Activated B cell treated with CpG ODN at 0.5 μM for 24 hours (primary cell): ENCODE measurements around the gene NTF3. TPM values are rescaled to one million over a fixed set of nuclear protein-coding genes. Genes with fewer than 3 reads are reported as not detected.

ENCODE experiments used
- ATAC-seq: fragments of 200-7000 bp; cut with Tn5 transposase; one replicate; pipeline ENCODE4 v1.10.0; 2021; ENCODE audit warnings: low read depth, mild to moderate bottlenecking, moderate library complexity
- CTCF ChIA-PET: fragments of 350-600 bp; sonication (Branson Sonifier 250); formaldehyde crosslinking; loops from one replicate; lab custom pipeline; 2021; ENCODE audit warnings: antibody characterized with exemption; lab: Charles Lee
- POLR2A ChIA-PET: fragments of 350-600 bp; sonication (Branson Sonifier 250); formaldehyde crosslinking; loops from one replicate; lab custom pipeline; 2021; ENCODE audit warnings: antibody characterized with exemption; lab: Charles Lee
- DNase-seq: peaks from one replicate; pipeline ENCODE4 v3.0.0; 2022
- H3K27ac Mint-ChIP-seq: one replicate; pipeline ENCODE4 v1.8.0; 2020; ENCODE audit warnings: mixed read lengths
- H3K27me3 Mint-ChIP-seq: one replicate; pipeline ENCODE4 v1.8.0; 2021; ENCODE audit warnings: mixed read lengths
- H3K36me3 Mint-ChIP-seq: one replicate; pipeline ENCODE4 v1.8.0; 2021; ENCODE audit warnings: low read depth, mixed read lengths
- H3K4me1 Mint-ChIP-seq: one replicate; pipeline ENCODE4 v1.8.0; 2021; ENCODE audit warnings: mixed read lengths
- H3K4me3 Mint-ChIP-seq: one replicate; pipeline ENCODE4 v1.8.0; 2020; ENCODE audit warnings: mild to moderate bottlenecking, mixed read lengths
- H3K9me3 Mint-ChIP-seq: one replicate; pipeline ENCODE4 v1.8.0; 2020; ENCODE audit warnings: mixed read lengths
- intact Hi-C: fragments of 100-400 bp; cut with micrococcal nuclease; formaldehyde crosslinking; loops from one replicate; pipeline ENCODE4 v1.15.1; 2024
- total RNA-seq: library from RNA; stranded (reverse); gene quantifications from 2 replicates; pipeline ENCODE4 v1.2.3, GENCODE V29; 2022
- TF ChIP-seq, protein P1 (sequence below): fragments of 200-600 bp; IDR thresholded peaks from one replicate; pipeline ENCODE4 v1.8.0; 2022; ENCODE audit warnings: antibody characterized with exemption, mild to moderate bottlenecking

NTF3 gene
- total RNA-seq, 1 donor from 2014 or later: not detected

DNA sequence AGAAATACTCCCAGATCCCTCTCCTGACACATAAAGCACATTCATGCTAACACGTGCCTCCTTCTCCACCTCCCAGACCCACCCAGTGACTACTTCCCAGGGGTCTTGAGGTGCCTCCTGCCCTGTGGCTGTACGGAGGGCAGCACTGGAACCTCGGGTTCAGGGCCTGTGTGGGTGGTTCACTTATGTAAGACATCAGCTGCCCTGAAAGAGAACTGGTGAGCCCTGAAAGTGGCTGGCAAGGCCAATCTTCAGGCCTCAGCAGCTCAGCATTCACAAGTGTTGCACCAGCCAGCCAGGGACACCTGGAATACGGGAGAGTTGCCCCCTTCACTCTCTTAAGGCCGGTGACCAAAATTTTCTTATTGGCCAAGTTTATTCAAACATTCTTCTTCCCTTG is 38.9 kb upstream of the NTF3 start:
- TF ChIP-seq, protein P1, sequence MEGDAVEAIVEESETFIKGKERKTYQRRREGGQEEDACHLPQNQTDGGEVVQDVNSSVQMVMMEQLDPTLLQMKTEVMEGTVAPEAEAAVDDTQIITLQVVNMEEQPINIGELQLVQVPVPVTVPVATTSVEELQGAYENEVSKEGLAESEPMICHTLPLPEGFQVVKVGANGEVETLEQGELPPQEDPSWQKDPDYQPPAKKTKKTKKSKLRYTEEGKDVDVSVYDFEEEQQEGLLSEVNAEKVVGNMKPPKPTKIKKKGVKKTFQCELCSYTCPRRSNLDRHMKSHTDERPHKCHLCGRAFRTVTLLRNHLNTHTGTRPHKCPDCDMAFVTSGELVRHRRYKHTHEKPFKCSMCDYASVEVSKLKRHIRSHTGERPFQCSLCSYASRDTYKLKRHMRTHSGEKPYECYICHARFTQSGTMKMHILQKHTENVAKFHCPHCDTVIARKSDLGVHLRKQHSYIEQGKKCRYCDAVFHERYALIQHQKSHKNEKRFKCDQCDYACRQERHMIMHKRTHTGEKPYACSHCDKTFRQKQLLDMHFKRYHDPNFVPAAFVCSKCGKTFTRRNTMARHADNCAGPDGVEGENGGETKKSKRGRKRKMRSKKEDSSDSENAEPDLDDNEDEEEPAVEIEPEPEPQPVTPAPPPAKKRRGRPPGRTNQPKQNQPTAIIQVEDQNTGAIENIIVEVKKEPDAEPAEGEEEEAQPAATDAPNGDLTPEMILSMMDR: no peak
- no peaks in the 10 kb centered on the region for H3K9me3 Mint-ChIP-seq
- H3K27me3 Mint-ChIP-seq: peaks cover 14% of the 10 kb centered on the region
- H3K4me3 Mint-ChIP-seq: no peak overlapping the region
- H3K4me1 Mint-ChIP-seq: no peaks in the 10 kb centered on the region
- ATAC-seq (no peak), DNase-seq (no peak)
- ChIA-PET POLR2A (no interaction called here), CTCF (no interaction called here)
- no peak overlapping the region for H3K27ac Mint-ChIP-seq
- intact Hi-C loops: no loop called here
- no peaks in the 10 kb centered on the region for H3K36me3 Mint-ChIP-seq

DNA sequence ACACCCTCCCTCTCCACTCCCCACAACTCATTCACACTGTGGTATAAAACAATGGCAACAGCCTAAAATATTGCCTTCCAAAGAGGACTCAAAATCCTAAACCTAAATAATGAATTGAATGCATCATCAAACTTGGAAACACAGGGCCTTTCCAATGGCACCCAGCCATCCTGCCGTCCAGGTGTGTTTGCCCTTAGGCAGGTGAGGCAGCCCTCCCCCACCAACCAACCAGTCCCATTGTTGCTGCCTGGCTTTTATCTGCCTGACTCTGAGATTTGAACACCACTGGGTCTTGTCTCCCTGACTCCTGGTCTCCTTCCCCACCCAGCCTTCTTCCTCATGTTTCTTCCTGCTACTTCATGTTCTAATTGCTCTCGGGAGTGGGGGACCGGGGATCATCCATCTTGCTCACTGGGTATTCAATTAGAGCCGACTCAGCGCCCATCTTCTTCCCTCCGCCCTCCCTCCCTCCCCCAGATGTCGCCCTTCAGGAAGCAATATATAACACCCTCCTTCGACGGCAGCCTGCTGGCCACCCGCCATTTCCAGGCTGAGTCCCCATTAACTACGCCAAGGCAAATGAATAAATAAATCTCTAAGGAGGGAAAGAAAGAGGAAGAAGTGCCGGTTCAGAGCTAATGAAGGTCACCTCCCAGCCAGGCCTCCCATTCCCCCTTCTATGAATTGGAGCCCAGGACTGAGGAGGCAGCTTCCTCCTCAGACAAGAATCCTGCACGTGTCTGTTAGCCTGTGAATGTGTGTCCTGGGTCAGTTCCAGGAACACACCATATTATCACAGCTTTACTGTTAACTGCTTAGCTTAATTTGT is 36.3 kb upstream of the NTF3 start:
- peaks cover 10% of the 10 kb centered on the region for H3K27me3 Mint-ChIP-seq
- H3K27ac Mint-ChIP-seq: no peak overlapping the region
- TF ChIP-seq, protein P1: no peak
- H3K9me3 Mint-ChIP-seq: no peaks in the 10 kb centered on the region
- DNase-seq (no peak), ATAC-seq (no peak)
- ChIA-PET POLR2A (no interaction called here), CTCF (no interaction called here)
- H3K36me3 Mint-ChIP-seq: no peaks in the 10 kb centered on the region
- H3K4me1 Mint-ChIP-seq: no peaks in the 10 kb centered on the region
- intact Hi-C loops: no loop called here
- H3K4me3 Mint-ChIP-seq: no peak overlapping the region

DNA sequence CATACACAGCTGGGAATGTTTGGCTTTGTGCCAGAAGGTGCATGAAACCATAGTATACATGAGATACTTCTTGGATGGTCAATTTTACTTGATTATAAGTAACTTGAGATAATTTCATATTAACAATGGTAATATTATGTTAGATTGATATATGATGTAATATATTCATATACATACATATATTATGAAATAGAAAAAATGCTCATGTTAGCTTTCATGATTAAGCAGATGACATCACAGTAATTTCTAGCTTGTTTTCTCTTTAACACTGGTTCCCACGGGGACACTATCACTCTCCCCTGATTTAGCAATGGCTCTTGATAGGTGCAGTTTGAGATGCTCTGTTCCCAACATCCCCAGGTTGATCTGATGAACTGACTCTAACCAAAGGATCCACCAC is 35.4 kb upstream of the NTF3 start:
- ATAC-seq: no peak

DNA sequence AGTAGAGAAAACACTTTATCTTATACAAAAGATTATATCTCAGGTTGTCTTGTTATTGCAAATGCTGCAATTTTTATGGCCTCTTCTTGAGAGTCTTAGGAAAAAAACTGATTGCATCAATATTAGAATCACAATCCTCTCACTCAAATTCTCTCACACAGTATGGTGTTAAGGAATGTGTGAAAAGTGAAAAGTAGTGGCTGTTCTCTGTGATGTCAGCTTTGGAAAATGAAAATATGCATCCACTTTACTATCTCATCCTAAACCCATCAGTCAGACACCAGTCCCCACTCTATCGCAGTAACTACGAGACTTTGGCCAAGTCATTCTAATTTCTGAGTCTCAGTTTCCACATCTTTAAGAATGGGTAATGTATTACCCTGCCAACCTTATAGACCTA is 32.6 kb upstream of the NTF3 start:
- intact Hi-C loops: no loop called here
- H3K4me1 Mint-ChIP-seq: no peaks in the 10 kb centered on the region
- CTCF ChIA-PET: no interaction called here
- no peak overlapping the region for H3K27ac Mint-ChIP-seq
- no peaks in the 10 kb centered on the region for H3K9me3 Mint-ChIP-seq
- no peak overlapping the region for H3K4me3 Mint-ChIP-seq
- peaks cover 12% of the 10 kb centered on the region for H3K27me3 Mint-ChIP-seq
- no peak for DNase-seq
- no peaks in the 10 kb centered on the region for H3K36me3 Mint-ChIP-seq
- POLR2A ChIA-PET: no interaction called here
- TF ChIP-seq, protein P1: no peak
- ATAC-seq: no peak

More for the DNA sequence above, 35.4 kb upstream of the NTF3 start:
- no peaks in the 10 kb centered on the region for H3K9me3 Mint-ChIP-seq
- no peak overlapping the region for H3K4me3 Mint-ChIP-seq
- POLR2A ChIA-PET: no interaction called here
- H3K36me3 Mint-ChIP-seq: no peaks in the 10 kb centered on the region
- CTCF ChIA-PET: no interaction called here
- H3K4me1 Mint-ChIP-seq: no peaks in the 10 kb centered on the region
- intact Hi-C loops: no loop called here
- no peak for DNase-seq
- TF ChIP-seq, protein P1: no peak
- peaks cover 12% of the 10 kb centered on the region for H3K27me3 Mint-ChIP-seq
- H3K27ac Mint-ChIP-seq: no peak overlapping the region

DNA sequence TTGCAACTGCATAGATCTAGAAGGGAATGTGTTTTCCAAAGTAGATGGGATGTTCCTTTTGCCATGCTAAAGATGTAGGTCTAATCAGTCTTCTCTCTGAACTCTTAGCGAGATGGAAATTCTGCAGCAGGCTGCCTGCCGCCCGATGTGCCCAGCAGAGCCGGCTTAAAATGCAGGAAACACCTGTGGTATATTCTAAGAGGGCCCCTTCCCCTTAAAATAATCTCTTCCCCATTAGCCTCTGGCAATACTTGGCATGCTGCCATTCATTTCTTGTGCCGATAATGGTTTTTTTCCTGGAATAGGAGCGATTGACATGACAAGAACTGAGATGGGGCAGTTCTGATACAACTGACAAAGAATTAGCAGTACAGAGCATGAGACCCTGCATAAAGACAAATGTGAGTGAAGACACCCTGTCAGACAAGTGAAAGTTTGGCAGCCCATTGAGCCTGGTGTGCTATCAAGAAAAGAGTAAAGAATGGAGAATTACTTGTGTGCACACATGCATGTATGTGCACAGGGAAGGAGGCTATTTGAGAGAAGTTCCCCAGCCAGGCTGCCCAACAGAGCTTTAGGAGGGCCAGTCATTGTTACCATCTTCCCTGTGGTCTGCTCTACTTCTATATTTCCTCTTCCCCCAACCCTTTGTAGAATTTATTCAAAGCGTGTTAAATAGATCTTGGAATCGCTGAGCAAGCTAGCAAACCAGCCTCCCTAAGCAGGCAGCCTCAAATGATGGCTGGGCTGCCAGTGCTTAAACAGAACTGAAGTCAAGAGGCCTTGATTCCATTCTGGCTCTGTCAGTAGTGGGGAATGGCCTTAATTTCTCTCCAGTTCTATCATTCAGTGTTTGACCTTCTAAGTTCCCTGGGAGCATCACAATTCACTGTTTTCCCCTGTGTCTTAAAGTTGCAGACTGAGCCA is 29.6 kb upstream of the NTF3 start:
- peaks cover 5% of the 10 kb centered on the region for H3K27me3 Mint-ChIP-seq
- TF ChIP-seq, protein P1: no peak
- no peak for DNase-seq
- no peak overlapping the region for H3K4me3 Mint-ChIP-seq
- POLR2A ChIA-PET: no interaction called here
- H3K9me3 Mint-ChIP-seq: no peaks in the 10 kb centered on the region
- H3K4me1 Mint-ChIP-seq: no peaks in the 10 kb centered on the region
- H3K36me3 Mint-ChIP-seq: no peaks in the 10 kb centered on the region
- H3K27ac Mint-ChIP-seq: no peak overlapping the region
- CTCF ChIA-PET: no interaction called here
- ATAC-seq: no peak
- intact Hi-C loops: no loop called here
